ENCODE data around the gene ZBTB47. TPM values are rescaled to one million over a fixed set of nuclear protein-coding genes. Genes with fewer than 3 reads are reported as not detected.

ZBTB47 gene
- total RNA-seq, 3 donors from 2014 or later: 18.0 to 61.8 (median 45.2) TPM

DNA sequence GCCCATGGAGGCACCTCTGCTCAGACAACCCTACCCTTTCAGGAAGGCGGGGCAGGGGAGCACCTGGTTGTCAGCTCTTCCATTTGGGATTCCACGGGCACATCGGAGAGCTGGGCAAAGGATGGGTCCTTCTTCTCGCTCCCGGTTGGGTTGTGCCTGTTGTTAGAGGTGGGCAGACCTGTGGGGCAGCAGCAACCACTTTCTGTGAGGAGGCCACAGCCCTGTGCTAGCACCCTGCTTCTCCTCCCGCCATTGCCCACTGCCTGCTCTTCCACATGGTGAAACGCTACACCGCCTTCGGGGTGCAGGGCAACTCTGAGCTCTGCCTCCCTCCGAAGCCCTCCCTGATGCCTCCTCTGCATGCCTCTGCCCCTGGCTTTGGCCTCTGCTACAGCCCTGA lies 56.1 kb downstream of the ZBTB47 start:
- DNase-seq (ENCODE audit: low spot score in 2 of 2): peak in 1 of 2 donors; percentile 19
- no peaks in the 10 kb centered on the region for H3K4me1 ChIP-seq
- TF ChIP-seq POLR2AphosphoS5 (IDR thresholded peaks at IDR 0.05) (no peak), POLR2A (IDR thresholded peaks at IDR 0.05) (no peak)
- TF ChIP-seq, protein P1, sequence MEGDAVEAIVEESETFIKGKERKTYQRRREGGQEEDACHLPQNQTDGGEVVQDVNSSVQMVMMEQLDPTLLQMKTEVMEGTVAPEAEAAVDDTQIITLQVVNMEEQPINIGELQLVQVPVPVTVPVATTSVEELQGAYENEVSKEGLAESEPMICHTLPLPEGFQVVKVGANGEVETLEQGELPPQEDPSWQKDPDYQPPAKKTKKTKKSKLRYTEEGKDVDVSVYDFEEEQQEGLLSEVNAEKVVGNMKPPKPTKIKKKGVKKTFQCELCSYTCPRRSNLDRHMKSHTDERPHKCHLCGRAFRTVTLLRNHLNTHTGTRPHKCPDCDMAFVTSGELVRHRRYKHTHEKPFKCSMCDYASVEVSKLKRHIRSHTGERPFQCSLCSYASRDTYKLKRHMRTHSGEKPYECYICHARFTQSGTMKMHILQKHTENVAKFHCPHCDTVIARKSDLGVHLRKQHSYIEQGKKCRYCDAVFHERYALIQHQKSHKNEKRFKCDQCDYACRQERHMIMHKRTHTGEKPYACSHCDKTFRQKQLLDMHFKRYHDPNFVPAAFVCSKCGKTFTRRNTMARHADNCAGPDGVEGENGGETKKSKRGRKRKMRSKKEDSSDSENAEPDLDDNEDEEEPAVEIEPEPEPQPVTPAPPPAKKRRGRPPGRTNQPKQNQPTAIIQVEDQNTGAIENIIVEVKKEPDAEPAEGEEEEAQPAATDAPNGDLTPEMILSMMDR (IDR thresholded peaks at IDR 0.05): no peak

DNA sequence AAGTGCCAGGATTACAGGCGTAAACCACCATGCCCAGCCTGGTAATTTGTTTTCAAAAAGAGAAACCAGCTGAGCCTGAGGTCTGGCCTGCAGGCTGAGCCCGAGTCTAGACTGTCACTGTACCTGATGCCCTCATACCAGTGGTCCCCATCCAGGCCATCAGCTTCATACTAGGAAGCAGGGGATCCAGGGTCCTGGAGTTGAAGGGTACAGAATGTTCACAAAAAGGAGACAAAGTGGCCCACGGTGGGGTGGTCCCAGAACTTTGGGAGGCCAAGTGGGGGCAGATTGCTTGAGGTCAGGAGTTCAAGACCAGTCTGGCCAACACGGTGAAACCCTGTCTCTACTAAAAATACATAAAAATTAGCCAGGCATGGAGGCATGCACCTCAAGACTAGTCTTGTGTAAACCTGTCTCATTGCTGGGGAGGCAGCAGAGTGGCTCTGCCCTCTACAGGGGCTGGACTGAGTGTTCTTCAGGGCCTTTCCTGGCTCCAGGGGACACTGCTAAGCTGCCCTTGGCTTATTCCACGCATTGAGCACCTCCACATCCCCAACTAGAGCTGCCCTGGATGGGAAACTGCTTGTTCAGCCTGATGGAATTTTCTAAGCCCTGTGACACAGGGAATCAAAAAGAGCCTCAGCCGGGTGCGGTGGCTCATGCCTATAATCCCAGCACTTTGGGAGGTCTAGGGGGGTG lies 57.0 kb downstream of the ZBTB47 start:
- intact Hi-C loops (cut with DNase I; ENCODE audit: low total_unique reads): no loop called here
- H3K9me3 ChIP-seq: no peaks in the 10 kb centered on the region
- DNase-seq (ENCODE audit: low spot score in 2 of 2): peak in 1 of 2 donors; percentile 36

More for the DNA sequence above, 56.1 kb downstream of the ZBTB47 start:
- no peaks in the 10 kb centered on the region for H3K9me3 ChIP-seq
- intact Hi-C loops (cut with DNase I; ENCODE audit: low total_unique reads): no loop called here
- H3K4me3 ChIP-seq: no peak overlapping the region
- no peaks in the 10 kb centered on the region for H3K27me3 ChIP-seq
- H3K36me3 ChIP-seq: no peaks in the 10 kb centered on the region
- H3K27ac ChIP-seq: no peak overlapping the region

DNA sequence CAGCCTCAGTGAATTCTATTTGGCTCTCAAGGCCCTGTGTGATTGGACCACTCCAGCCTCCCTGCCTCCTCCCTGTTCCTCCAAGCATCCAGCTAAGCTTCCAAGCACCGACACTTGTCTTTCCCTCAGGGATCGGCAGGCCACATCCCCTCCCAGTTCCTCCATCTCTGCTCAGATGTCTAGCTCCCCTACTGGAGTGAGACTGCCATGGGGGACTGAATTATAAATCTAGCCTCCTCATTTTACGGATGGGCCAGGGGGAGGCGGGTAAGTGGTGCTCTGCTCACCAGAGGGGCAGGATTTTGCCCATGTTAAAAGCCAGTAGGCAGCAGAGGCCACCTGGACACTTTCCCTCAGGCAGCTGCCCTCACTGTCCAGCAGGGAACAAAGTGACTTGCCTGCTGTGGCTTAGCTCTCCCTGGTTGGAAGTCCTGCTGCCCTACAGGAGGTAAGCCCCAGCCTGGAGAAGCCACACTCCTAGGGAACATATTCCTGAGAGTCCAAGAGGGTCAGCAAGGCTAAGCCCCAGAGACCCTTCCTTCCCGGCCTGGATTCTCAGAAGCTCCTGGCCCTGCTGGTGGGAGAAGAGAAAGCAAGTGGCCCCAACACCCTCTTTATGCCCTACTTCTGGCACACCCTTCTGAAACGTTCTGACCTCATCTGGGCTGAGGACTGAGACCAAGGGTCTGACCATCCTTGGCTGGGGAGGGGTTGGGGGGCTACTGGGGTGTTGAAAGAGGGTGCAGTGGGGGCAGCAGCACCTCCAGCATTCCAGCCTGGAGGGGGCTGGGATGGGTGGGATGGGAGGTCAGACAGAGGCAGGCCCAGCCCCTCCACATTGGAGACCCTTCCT lies 58.2 kb downstream of the ZBTB47 start:
- intact Hi-C loops (cut with DNase I; ENCODE audit: low total_unique reads): no loop called here
- Histone ChIP-seq H3K4me1 (no peaks in the 10 kb centered on the region), H3K4me3 (no peak overlapping the region), H3K9me3 (no peaks in the 10 kb centered on the region), H3K27me3 (no peaks in the 10 kb centered on the region), H3K36me3 (no peaks in the 10 kb centered on the region), H3K27ac (no peak overlapping the region)
- no peak for TF ChIP-seq POLR2AphosphoS5 (IDR thresholded peaks at IDR 0.05)
- TF ChIP-seq POLR2A (IDR thresholded peaks at IDR 0.05): no peak
- TF ChIP-seq, protein P1 (IDR thresholded peaks at IDR 0.05): no peak
- peak in 1 of 2 donors; percentile 34 for DNase-seq (ENCODE audit: low spot score in 2 of 2)

More for the DNA sequence above, 57.0 kb downstream of the ZBTB47 start:
- H3K4me1 ChIP-seq: no peaks in the 10 kb centered on the region
- no peak overlapping the region for H3K4me3 ChIP-seq
- TF ChIP-seq POLR2AphosphoS5 (IDR thresholded peaks at IDR 0.05): no peak
- no peak for TF ChIP-seq POLR2A (IDR thresholded peaks at IDR 0.05)
- TF ChIP-seq, protein P1 (IDR thresholded peaks at IDR 0.05): no peak
- no peaks in the 10 kb centered on the region for H3K27me3 ChIP-seq
- H3K36me3 ChIP-seq: no peaks in the 10 kb centered on the region
- no peak overlapping the region for H3K27ac ChIP-seq

DNA sequence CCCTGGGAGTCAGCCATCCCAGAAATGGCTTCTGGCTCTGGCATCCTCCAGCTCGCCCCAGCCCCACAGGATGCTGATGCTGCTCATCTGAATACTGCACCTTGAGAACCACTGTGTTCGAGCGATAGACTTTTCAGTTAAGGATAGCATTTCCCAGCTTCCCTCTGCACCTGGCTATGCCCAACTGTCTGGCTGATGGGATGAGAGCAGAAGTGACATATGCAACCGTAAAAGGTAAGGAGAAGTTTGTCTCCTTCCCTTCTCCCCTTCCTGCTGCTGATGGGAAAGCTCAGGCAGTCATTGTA lies 58.8 kb downstream of the ZBTB47 start:
- TF ChIP-seq POLR2AphosphoS5 (IDR thresholded peaks at IDR 0.05): no peak
- TF ChIP-seq, protein P1 (IDR thresholded peaks at IDR 0.05): no peak
- TF ChIP-seq POLR2A (IDR thresholded peaks at IDR 0.05): no peak
- Histone ChIP-seq H3K27ac (no peak overlapping the region), H3K4me3 (no peak overlapping the region), H3K9me3 (no peaks in the 10 kb centered on the region), H3K4me1 (no peaks in the 10 kb centered on the region), H3K36me3 (no peaks in the 10 kb centered on the region), H3K27me3 (no peaks in the 10 kb centered on the region)
- intact Hi-C loops (cut with DNase I; ENCODE audit: low total_unique reads): no loop called here
- no peak for DNase-seq (ENCODE audit: low spot score in 2 of 2)
